Measurements from ENCODE around the gene GPR183. TPM values are rescaled to one million over a fixed set of nuclear protein-coding genes. Genes with fewer than 3 reads are reported as not detected.

GPR183 gene
- total RNA-seq, 4 donors from 2014 or later: 11.9 to 32.1 (median 22.3) TPM

GRCh38 chr13:99271249-99271648 is 36.0 kb downstream of the GPR183 start:
- H3K27me3 ChIP-seq: no peaks in the 10 kb centered on the region
- no peak for DNase-seq (ENCODE audit: extremely low spot score)
- intact Hi-C loops (cut with DNase I): loop anchor here (10.0 kb wide), 1 partner anchor 234 kb away; the partner anchor contains the start of gene TM9SF2
- 73% methylated on average over 3 of the region's 3 CpGs for WGBS
- H3K4me3 ChIP-seq: no peak overlapping the region
- TF ChIP-seq POLR2AphosphoS5 (IDR thresholded peaks at IDR 0.05): no peak
- no peak for TF ChIP-seq EP300 (IDR thresholded peaks at IDR 0.05)
- no peak for TF ChIP-seq POLR2A (IDR thresholded peaks at IDR 0.05; ENCODE audit: low read depth)
- no peak for TF ChIP-seq CTCF (IDR thresholded peaks at IDR 0.05)
- H3K27ac ChIP-seq (replicated peaks in 1 of 4): peak overlapping the region; percentile 5 to 52 (median 30)
- H3K9me3 ChIP-seq: peaks cover 0 to 8% (median 5%) of the 10 kb centered on the region in 4 donors
- peaks cover 0 to 6% (median 3%) of the 10 kb centered on the region in 4 donors for H3K36me3 ChIP-seq
- H3K4me1 ChIP-seq: peaks cover 3 to 28% (median 17%) of the 10 kb centered on the region in 4 donors

- Histone ChIP-seq H3K4me3 (no peak overlapping the region), H3K36me3 (peaks cover 0 to 6% (median 3%) of the 10 kb centered on the region in 4 donors), H3K27me3 (no peaks in the 10 kb centered on the region), H3K9me3 (peaks cover 0 to 8% (median 5%) of the 10 kb centered on the region in 4 donors), H3K4me1 (peaks cover 6 to 31% (median 17%) of the 10 kb centered on the region in 4 donors), H3K27ac (replicated peaks in 1 of 4) (peak overlapping the region; percentile 5 to 52 (median 30))
- intact Hi-C loops (cut with DNase I): loop anchor here (10.0 kb wide), 1 partner anchor 234 kb away; the partner anchor contains the start of gene TM9SF2
- 86% methylated on average over 2 of the region's 2 CpGs for WGBS
- DNase-seq (ENCODE audit: extremely low spot score): no peak
- TF ChIP-seq CTCF (IDR thresholded peaks at IDR 0.05): no peak
- no peak for TF ChIP-seq POLR2AphosphoS5 (IDR thresholded peaks at IDR 0.05)
- no peak for TF ChIP-seq POLR2A (IDR thresholded peaks at IDR 0.05; ENCODE audit: low read depth)
- TF ChIP-seq EP300 (IDR thresholded peaks at IDR 0.05): no peak
These were observed 36.7 kb downstream of the GPR183 start for GRCh38 chr13:99270518-99270917.

GRCh38 chr13:99269627-99270241 is 37.5 kb downstream of the GPR183 start:
- H3K27me3 ChIP-seq: no peaks in the 10 kb centered on the region
- WGBS: 52% methylated on average over 3 of the region's 3 CpGs
- no peak overlapping the region for H3K4me3 ChIP-seq
- H3K4me1 ChIP-seq: peaks cover 6 to 32% (median 15%) of the 10 kb centered on the region in 4 donors
- peaks cover 0 to 8% (median 5%) of the 10 kb centered on the region in 4 donors for H3K9me3 ChIP-seq
- H3K36me3 ChIP-seq: peaks cover 0 to 6% (median 3%) of the 10 kb centered on the region in 4 donors
- no peak for TF ChIP-seq POLR2A (IDR thresholded peaks at IDR 0.05; ENCODE audit: low read depth)
- peak; percentile 75 to 87 (median 78) for TF ChIP-seq CTCF (IDR thresholded peaks at IDR 0.05)
- intact Hi-C loops (cut with DNase I): loop anchor here (2.0 to 10.0 kb wide), 3 partner anchors 72 to 235 kb away; partner anchors contain the start of gene TM9SF2
- H3K27ac ChIP-seq (replicated peaks in 1 of 4): no peak overlapping the region
- no peak for DNase-seq (ENCODE audit: extremely low spot score)

GRCh38 chr13:99268822-99269221 is 38.4 kb downstream of the GPR183 start:
- H3K4me3 ChIP-seq: no peak overlapping the region
- no peaks in the 10 kb centered on the region for H3K27me3 ChIP-seq
- TF ChIP-seq POLR2AphosphoS5 (IDR thresholded peaks at IDR 0.05) (no peak), EP300 (IDR thresholded peaks at IDR 0.05) (no peak), POLR2A (IDR thresholded peaks at IDR 0.05; ENCODE audit: low read depth) (no peak), CTCF (IDR thresholded peaks at IDR 0.05) (no peak)
- H3K4me1 ChIP-seq: peaks cover 6 to 39% (median 17%) of the 10 kb centered on the region in 4 donors
- DNase-seq (ENCODE audit: extremely low spot score): no peak
- H3K9me3 ChIP-seq: peaks cover 0 to 8% (median 5%) of the 10 kb centered on the region in 4 donors
- 87% methylated on average over 3 of the region's 3 CpGs for WGBS
- H3K36me3 ChIP-seq: peaks cover 0 to 6% (median 3%) of the 10 kb centered on the region in 4 donors
- no peak overlapping the region for H3K27ac ChIP-seq (replicated peaks in 1 of 4)
- intact Hi-C loops (cut with DNase I): loop anchor here (2.0 to 5.0 kb wide), 2 partner anchors 72 to 170 kb away; no protein-coding TSS in a partner anchor
